ENCODE data around the gene NUP85. TPM values are rescaled to one million over a fixed set of nuclear protein-coding genes. Genes with fewer than 3 reads are reported as not detected.
A peak's percentile ranks its signal among the peaks of the same experiment; 100 is the strongest.
"Not testable (repeated sequence)": the region's sequence is repeated elsewhere in the genome, so short reads cannot be mapped to it uniquely, and the experiment has no call there.

The NUP85 gene
- total and polyA plus RNA-seq, 11 donors, result 9.4 to 40.9 (median 21.5) TPM

GRCh38 chr17:75199886-75200618, 5.4 kb upstream of the NUP85 start:
- no peak overlapping the region for H3K4me3 ChIP-seq
- H3K4me1 ChIP-seq, result peaks cover 0 to 11% (median 6%) of the 10 kb centered on the region in 12 donors
- no peaks in the 10 kb centered on the region for H3K9me3 ChIP-seq
- no peaks in the 10 kb centered on the region for H3K27me3 ChIP-seq
- TF ChIP-seq POLR2A (IDR thresholded peaks at IDR 0.05), result no peak
- TF ChIP-seq, protein P1, sequence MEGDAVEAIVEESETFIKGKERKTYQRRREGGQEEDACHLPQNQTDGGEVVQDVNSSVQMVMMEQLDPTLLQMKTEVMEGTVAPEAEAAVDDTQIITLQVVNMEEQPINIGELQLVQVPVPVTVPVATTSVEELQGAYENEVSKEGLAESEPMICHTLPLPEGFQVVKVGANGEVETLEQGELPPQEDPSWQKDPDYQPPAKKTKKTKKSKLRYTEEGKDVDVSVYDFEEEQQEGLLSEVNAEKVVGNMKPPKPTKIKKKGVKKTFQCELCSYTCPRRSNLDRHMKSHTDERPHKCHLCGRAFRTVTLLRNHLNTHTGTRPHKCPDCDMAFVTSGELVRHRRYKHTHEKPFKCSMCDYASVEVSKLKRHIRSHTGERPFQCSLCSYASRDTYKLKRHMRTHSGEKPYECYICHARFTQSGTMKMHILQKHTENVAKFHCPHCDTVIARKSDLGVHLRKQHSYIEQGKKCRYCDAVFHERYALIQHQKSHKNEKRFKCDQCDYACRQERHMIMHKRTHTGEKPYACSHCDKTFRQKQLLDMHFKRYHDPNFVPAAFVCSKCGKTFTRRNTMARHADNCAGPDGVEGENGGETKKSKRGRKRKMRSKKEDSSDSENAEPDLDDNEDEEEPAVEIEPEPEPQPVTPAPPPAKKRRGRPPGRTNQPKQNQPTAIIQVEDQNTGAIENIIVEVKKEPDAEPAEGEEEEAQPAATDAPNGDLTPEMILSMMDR (IDR thresholded peaks at IDR 0.05), result no peak
- intact Hi-C loops (cut with DNase I), result loop anchor here in 9 of 10 donors (2.0 to 10.0 kb wide), 8 partner anchors 83 to 239 kb away; no protein-coding TSS in a partner anchor
- ATAC-seq, result no peak
- no peaks in the 10 kb centered on the region for H3K36me3 ChIP-seq
- H3K27ac ChIP-seq, result no peak overlapping the region
- 92 to 94% (median 93%) methylated on average over 6 of the region's 6 CpGs for WGBS, 4 donors
- DNase-seq, result no peak

GRCh38 chr17:75205793-75206163, 299 bp downstream of the NUP85 start:
- H3K4me1 ChIP-seq, result peaks cover 0 to 29% (median 19%) of the 10 kb centered on the region in 12 donors
- H3K27me3 ChIP-seq, result no peaks in the 10 kb centered on the region
- TF ChIP-seq, protein P1 (IDR thresholded peaks at IDR 0.05), result no peak
- TF ChIP-seq POLR2A (IDR thresholded peaks at IDR 0.05), result no peak
- no peaks in the 10 kb centered on the region for H3K9me3 ChIP-seq
- intact Hi-C loops (cut with DNase I), result loop anchor here in 4 of 10 donors (2.0 to 10.0 kb wide), 5 partner anchors 23 to 243 kb away; partner anchors contain the start of gene SUMO2 (in 1 of the 4)
- 0 to 1% (median 0%) methylated on average over 19 to 22 of the region's 22 CpGs for WGBS, 4 donors
- H3K4me3 ChIP-seq, result peak overlapping the region; percentile 63 to 99 (median 88)
- H3K36me3 ChIP-seq, result peaks cover 0 to 27% (median 23%) of the 10 kb centered on the region in 9 donors
- DNase-seq, result no peak
- ATAC-seq, result peak in 1 of 4 donors; percentile 7
- peak overlapping the region; percentile 83 to 99 (median 96) for H3K27ac ChIP-seq

DNA sequence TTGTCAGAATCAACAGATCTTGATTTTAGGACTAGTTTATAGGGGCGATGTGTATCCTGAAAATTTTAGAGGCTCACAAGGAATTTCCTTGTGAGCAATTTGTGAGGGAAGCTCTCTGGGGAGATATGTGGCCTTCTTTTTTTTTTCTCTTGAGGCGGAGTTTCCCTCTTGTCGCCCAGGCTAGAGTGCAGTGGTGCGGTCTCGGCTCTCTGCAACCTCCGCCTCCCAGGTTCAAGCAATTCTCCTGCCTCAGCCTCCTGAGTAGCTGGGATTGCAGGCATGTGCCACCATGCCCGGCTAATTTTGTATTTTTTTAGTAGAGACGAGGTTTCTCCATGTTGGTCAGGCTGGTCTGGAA, 1.6 kb downstream of the NUP85 start:
- 77 to 86% (median 82%) methylated on average over 8 of the region's 8 CpGs for WGBS, 4 donors
- not testable (repeated sequence) for ATAC-seq, H3K27me3 ChIP-seq, H3K9me3 ChIP-seq, DNase-seq, H3K27ac ChIP-seq
- intact Hi-C loops (cut with DNase I), result loop anchor here in 4 of 10 donors (5.0 to 10.0 kb wide), 4 partner anchors 92 to 245 kb away; no protein-coding TSS in a partner anchor
- peaks cover 0 to 29% (median 19%) of the 10 kb centered on the region in 12 donors for H3K4me1 ChIP-seq
- peak overlapping the region in 2 of 12 donors; percentile 75 to 96 for H3K4me3 ChIP-seq
- peaks cover 0 to 40% (median 36%) of the 10 kb centered on the region in 9 donors for H3K36me3 ChIP-seq

GRCh38 chr17:75207760-75208159, 2.3 kb downstream of the NUP85 start:
- Histone ChIP-seq H3K9me3 (no peaks in the 10 kb centered on the region), H3K4me1 (peaks cover 0 to 29% (median 19%) of the 10 kb centered on the region in 12 donors), H3K36me3 (peaks cover 0 to 47% (median 43%) of the 10 kb centered on the region in 9 donors), H3K4me3 (no peak overlapping the region), H3K27me3 (no peaks in the 10 kb centered on the region), H3K27ac (no peak overlapping the region)
- intact Hi-C loops (cut with DNase I), result loop anchor here in 4 of 10 donors (5.0 to 10.0 kb wide), 4 partner anchors 93 to 245 kb away; no protein-coding TSS in a partner anchor
- ATAC-seq (no peak), DNase-seq (no peak)
- TF ChIP-seq POLR2A (IDR thresholded peaks at IDR 0.05), result no peak
- TF ChIP-seq, protein P1 (IDR thresholded peaks at IDR 0.05), result no peak
- WGBS, 4 donors, result 84 to 86% (median 86%) methylated on average over 12 of the region's 12 CpGs
